ENCODE results near the gene ANGPTL8. TPM values are rescaled to one million over a fixed set of nuclear protein-coding genes. Genes with fewer than 3 reads are reported as not detected.

The ANGPTL8 gene
- total and polyA plus RNA-seq, 2 donors (not counting 3 experiments of a cell fraction or from before 2014, with no cell fraction given), result not detected

DNA sequence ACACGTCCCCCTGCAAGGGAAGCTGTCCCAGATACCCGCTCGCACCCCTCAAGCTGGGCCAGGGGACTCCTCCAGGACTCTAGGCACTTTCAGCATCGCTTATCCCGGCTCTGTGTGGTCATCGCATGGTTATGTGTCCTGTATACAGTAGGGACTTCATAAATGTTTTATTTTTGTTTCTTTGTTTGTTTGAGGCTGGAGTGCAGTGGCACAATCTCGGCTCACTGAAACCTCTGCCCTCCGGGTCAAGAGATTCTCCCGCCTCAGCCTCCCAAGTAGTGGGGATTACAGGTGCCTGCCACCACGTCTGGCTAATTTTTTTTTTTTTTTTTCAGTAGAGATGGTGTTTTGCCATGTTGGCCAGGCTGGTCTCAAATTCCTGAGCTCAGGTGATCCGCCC, 7.5 kb downstream of the ANGPTL8 start:
- intact Hi-C loops (cut with micrococcal nuclease), result no loop called here
- CTCF ChIA-PET, result interaction anchor here (0.5 kb wide), 1 partner anchor 800 kb away, joined by 4 read pairs; no protein-coding TSS in a partner anchor
- no peaks in the 10 kb centered on the region for H4K20me1 ChIP-seq (replicated peaks; ENCODE audit: control insufficient read depth, extremely low read depth, insufficient read depth, low read length)
- H3K9me1 ChIP-seq (replicated peaks; ENCODE audit: control insufficient read depth, extremely low read depth, insufficient read depth, low read length), result no peaks in the 10 kb centered on the region
- H3K36me3 ChIP-seq (ENCODE audit: control insufficient read depth in 2 of 2, extremely low read depth in 1 of 2, insufficient read depth in 2 of 2, low read length in 2 of 2), result peaks cover 12 to 40% of the 10 kb centered on the region in 2 experiments
- no TSS peak for BruUV-seq (replicated peaks)
- no peak overlapping the region for H2AFZ ChIP-seq (ENCODE audit: low read depth, low read length)
- no peak overlapping the region for H3K4me2 ChIP-seq (ENCODE audit: insufficient read depth, low read length)
- H3K9me3 ChIP-seq (replicated peaks; ENCODE audit: control insufficient read depth, insufficient read depth, low read length), result no peaks in the 10 kb centered on the region
- POLR2A ChIA-PET, result no interaction called here
- no peak overlapping the region for H3K27ac ChIP-seq (ENCODE audit: insufficient read depth, low read depth, low read length)
- peaks cover 9% of the 10 kb centered on the region for H3K4me1 ChIP-seq (ENCODE audit: control insufficient read depth, extremely low read depth, insufficient read depth, low read length)
- FAIRE-seq (no peak), DNase-seq (ENCODE audit: low read depth, low spot score) (no peak)
- no peak for TF ChIP-seq POLR2A (IDR thresholded peaks at IDR 0.05; ENCODE audit: low read depth, low read length)
- no peak for TF ChIP-seq POLR2AphosphoS5 (IDR thresholded peaks at IDR 0.05; ENCODE audit: insufficient read depth, low read depth, low read length)
- TF ChIP-seq, protein P1, sequence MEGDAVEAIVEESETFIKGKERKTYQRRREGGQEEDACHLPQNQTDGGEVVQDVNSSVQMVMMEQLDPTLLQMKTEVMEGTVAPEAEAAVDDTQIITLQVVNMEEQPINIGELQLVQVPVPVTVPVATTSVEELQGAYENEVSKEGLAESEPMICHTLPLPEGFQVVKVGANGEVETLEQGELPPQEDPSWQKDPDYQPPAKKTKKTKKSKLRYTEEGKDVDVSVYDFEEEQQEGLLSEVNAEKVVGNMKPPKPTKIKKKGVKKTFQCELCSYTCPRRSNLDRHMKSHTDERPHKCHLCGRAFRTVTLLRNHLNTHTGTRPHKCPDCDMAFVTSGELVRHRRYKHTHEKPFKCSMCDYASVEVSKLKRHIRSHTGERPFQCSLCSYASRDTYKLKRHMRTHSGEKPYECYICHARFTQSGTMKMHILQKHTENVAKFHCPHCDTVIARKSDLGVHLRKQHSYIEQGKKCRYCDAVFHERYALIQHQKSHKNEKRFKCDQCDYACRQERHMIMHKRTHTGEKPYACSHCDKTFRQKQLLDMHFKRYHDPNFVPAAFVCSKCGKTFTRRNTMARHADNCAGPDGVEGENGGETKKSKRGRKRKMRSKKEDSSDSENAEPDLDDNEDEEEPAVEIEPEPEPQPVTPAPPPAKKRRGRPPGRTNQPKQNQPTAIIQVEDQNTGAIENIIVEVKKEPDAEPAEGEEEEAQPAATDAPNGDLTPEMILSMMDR (IDR thresholded peaks at IDR 0.05; ENCODE audit: extremely low read depth in 1 of 2, insufficient read depth in 1 of 2, low read depth in 1 of 2, low read length in 2 of 2), result no peak
- TF ChIP-seq, protein P2, sequence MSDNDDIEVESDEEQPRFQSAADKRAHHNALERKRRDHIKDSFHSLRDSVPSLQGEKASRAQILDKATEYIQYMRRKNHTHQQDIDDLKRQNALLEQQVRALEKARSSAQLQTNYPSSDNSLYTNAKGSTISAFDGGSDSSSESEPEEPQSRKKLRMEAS (IDR thresholded peaks at IDR 0.05; ENCODE audit: insufficient read depth, insufficient read length), result no peak
- no peak for TF ChIP-seq EZH2 (IDR thresholded peaks at IDR 0.05; ENCODE audit: borderline replicate concordance, low read depth, low read length, severe bottlenecking)
- H3K4me3 ChIP-seq (replicated peaks in 1 of 3; ENCODE audit: insufficient read depth in 1 of 3, low read depth in 1 of 3, low read length in 3 of 3), result no peak overlapping the region
- H3K27me3 ChIP-seq (ENCODE audit: control insufficient read depth in 2 of 2, insufficient read depth in 2 of 2, low read length in 2 of 2), result no peaks in the 10 kb centered on the region
- no peaks in the 10 kb centered on the region for H3K79me2 ChIP-seq (ENCODE audit: control insufficient read depth, insufficient read depth, low read length)
- dilution Hi-C loops (cut with MboI; ENCODE audit: extremely low pct_ligation_motif_present, low sequenced_read_pairs), result no loop called here
- no peak overlapping the region for H3K9ac ChIP-seq (replicated peaks; ENCODE audit: extremely low read depth, insufficient read depth, low read length)

DNA sequence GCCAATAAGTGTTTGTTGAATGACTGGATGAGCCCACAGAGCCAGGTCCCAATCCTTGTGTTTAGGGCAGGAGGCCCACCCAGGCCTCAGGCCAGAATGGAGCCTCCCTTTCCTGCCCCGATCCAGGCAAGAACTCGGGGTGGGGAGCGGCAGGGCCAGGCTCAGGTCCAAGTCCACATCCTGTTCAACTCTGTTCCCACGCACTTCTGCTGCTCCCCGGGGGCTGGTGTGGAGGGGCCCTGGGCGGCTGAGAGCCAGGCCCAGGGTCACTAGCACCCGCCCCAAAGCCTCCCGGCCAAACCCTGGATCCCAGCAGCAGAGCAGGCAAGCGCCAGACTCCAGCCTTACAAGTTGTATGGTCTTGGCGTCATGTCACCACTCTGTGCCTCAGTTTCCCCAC, 8.0 kb downstream of the ANGPTL8 start:
- no peak overlapping the region for H3K4me2 ChIP-seq (ENCODE audit: insufficient read depth, low read length)
- DNase-seq (ENCODE audit: low read depth, low spot score) (no peak), FAIRE-seq (no peak)
- ChIA-PET POLR2A (no interaction called here), CTCF (interaction anchor here (1.3 kb wide), 1 partner anchor 47 kb away, joined by 3 read pairs; no protein-coding TSS in a partner anchor)
- H3K36me3 ChIP-seq (ENCODE audit: control insufficient read depth in 2 of 2, extremely low read depth in 1 of 2, insufficient read depth in 2 of 2, low read length in 2 of 2), result peaks cover 13 to 42% of the 10 kb centered on the region in 2 experiments
- BruUV-seq (replicated peaks), result no TSS peak
- H3K9me1 ChIP-seq (replicated peaks; ENCODE audit: control insufficient read depth, extremely low read depth, insufficient read depth, low read length), result no peaks in the 10 kb centered on the region
- H3K9me3 ChIP-seq (replicated peaks; ENCODE audit: control insufficient read depth, insufficient read depth, low read length), result no peaks in the 10 kb centered on the region
- peaks cover 13% of the 10 kb centered on the region for H3K4me1 ChIP-seq (ENCODE audit: control insufficient read depth, extremely low read depth, insufficient read depth, low read length)
- dilution Hi-C loops (cut with MboI; ENCODE audit: extremely low pct_ligation_motif_present, low sequenced_read_pairs), result no loop called here
- no peak overlapping the region for H3K27ac ChIP-seq (ENCODE audit: insufficient read depth, low read depth, low read length)
- intact Hi-C loops (cut with micrococcal nuclease), result no loop called here
- no peak overlapping the region for H2AFZ ChIP-seq (ENCODE audit: low read depth, low read length)
- no peaks in the 10 kb centered on the region for H3K27me3 ChIP-seq (ENCODE audit: control insufficient read depth in 2 of 2, insufficient read depth in 2 of 2, low read length in 2 of 2)
- no peaks in the 10 kb centered on the region for H3K79me2 ChIP-seq (ENCODE audit: control insufficient read depth, insufficient read depth, low read length)
- H3K9ac ChIP-seq (replicated peaks; ENCODE audit: extremely low read depth, insufficient read depth, low read length), result no peak overlapping the region
- no peak overlapping the region for H3K4me3 ChIP-seq (replicated peaks in 1 of 3; ENCODE audit: insufficient read depth in 1 of 3, low read depth in 1 of 3, low read length in 3 of 3)
- TF ChIP-seq FOS (IDR thresholded peaks at IDR 0.05; ENCODE audit: borderline replicate concordance, insufficient read depth, low read length), result no peak
- TF ChIP-seq, protein P2 (IDR thresholded peaks at IDR 0.05; ENCODE audit: insufficient read depth, insufficient read length), result no peak
- TF ChIP-seq, protein P1 (IDR thresholded peaks at IDR 0.05; ENCODE audit: extremely low read depth in 1 of 2, insufficient read depth in 1 of 2, low read depth in 1 of 2, low read length in 2 of 2), result no peak
- no peak for TF ChIP-seq GATA2 (IDR thresholded peaks at IDR 0.05; ENCODE audit: insufficient read depth, insufficient read length, low read depth, low read length)
- TF ChIP-seq POLR2AphosphoS5 (IDR thresholded peaks at IDR 0.05; ENCODE audit: insufficient read depth, low read depth, low read length), result no peak
- no peak for TF ChIP-seq MYC (IDR thresholded peaks at IDR 0.05; ENCODE audit: low read depth, low read length)
- TF ChIP-seq EZH2 (IDR thresholded peaks at IDR 0.05; ENCODE audit: borderline replicate concordance, low read depth, low read length, severe bottlenecking), result no peak
- TF ChIP-seq POLR2A (IDR thresholded peaks at IDR 0.05; ENCODE audit: low read depth, low read length), result no peak
- no peak for TF ChIP-seq JUN (IDR thresholded peaks at IDR 0.05; ENCODE audit: borderline replicate concordance, insufficient read depth, insufficient read length, low read depth)
- H4K20me1 ChIP-seq (replicated peaks; ENCODE audit: control insufficient read depth, extremely low read depth, insufficient read depth, low read length), result no peaks in the 10 kb centered on the region
